Panc1 (cell line): ENCODE results near the gene ADCY7. TPM values are rescaled to one million over a fixed set of nuclear protein-coding genes. Genes with fewer than 3 reads are reported as not detected.

Experiments used
- ATAC-seq: fragments of 200-7000 bp; cut with Tn5 transposase; 2 replicates; pipeline ENCODE4 v1.9.1; 2020; ENCODE audit warnings: mild to moderate bottlenecking, moderate library complexity
- BruUV-seq: library from RNA; stranded (reverse); fragments of 400-500 nt; replicated peaks from 2 replicates; lab custom pipeline; 2021; lab: Mats Ljungman, UMichigan
- CTCF ChIA-PET: fragments of 300-600 bp; sonication (Branson Sonifier 250); formaldehyde crosslinking; loops from one replicate; lab custom pipeline; 2022; ENCODE audit warnings: antibody characterized with exemption; lab: Charles Lee
- POLR2A ChIA-PET: fragments of 300-600 bp; sonication (Branson Sonifier 250); formaldehyde crosslinking; loops from one replicate; lab custom pipeline; 2022; ENCODE audit warnings: antibody characterized with exemption; lab: Charles Lee
- DNase-seq: peaks from one replicate; pipeline ENCODE4 v3.0.0-alpha.2; 2010; ENCODE audit warnings: low read depth, low spot score
- H3K27ac ChIP-seq: 2 replicates; pipeline ENCODE4 v1.5.1; 2011; ENCODE audit warnings: mild to moderate bottlenecking, low read length, inconsistent platforms
- H3K27me3 ChIP-seq: fragments of 200-500 bp; sonication (Bioruptor generic); 2 replicates; pipeline ENCODE4 v1.6.0; 2014; ENCODE audit warnings: low read length, inconsistent platforms; ENCODE audit not compliant: control insufficient read depth, insufficient read depth
- H3K36me3 ChIP-seq: fragments of 200-500 bp; sonication (Bioruptor generic); 2 replicates; pipeline ENCODE4 v1.5.1; 2014; ENCODE audit warnings: inconsistent platforms, mild to moderate bottlenecking, low read length, moderate library complexity; ENCODE audit not compliant: control insufficient read depth, insufficient read depth
- H3K4me1 ChIP-seq: 2 replicates; pipeline ENCODE4 v1.5.1; 2011; ENCODE audit warnings: inconsistent platforms, mild to moderate bottlenecking, low read length, moderate library complexity; ENCODE audit not compliant: control insufficient read depth, insufficient read depth
- H3K4me3 ChIP-seq, 2 experiments: 2 replicates each; pipeline ENCODE4 v1.5.1; 2011 to 2012; ENCODE audit warnings: low read depth in 2 of 2, low read length in 2 of 2, mild to moderate bottlenecking in 2 of 2, inconsistent platforms in 1 of 2, moderate library complexity in 1 of 2
- H3K9me3 ChIP-seq: fragments of 200-500 bp; sonication (Bioruptor generic); 2 replicates; pipeline ENCODE4 v1.5.1; 2014; ENCODE audit warnings: low read depth, mild to moderate bottlenecking, inconsistent platforms, low read length, moderate library complexity; ENCODE audit not compliant: control insufficient read depth, insufficient read depth
- POLR2AphosphoS5 ChIP-seq: IDR thresholded peaks from 2 replicates; pipeline ENCODE4 v1.6.1; 2012; ENCODE audit warnings: mild to moderate bottlenecking, low read depth, low read length, moderate library complexity
- SIN3A ChIP-seq: IDR thresholded peaks from 2 replicates; pipeline ENCODE4 v1.6.1; 2012; ENCODE audit warnings: low read depth, mild to moderate bottlenecking, low read length, moderate library complexity, borderline replicate concordance; ENCODE audit not compliant: insufficient read depth
- TCF7L2 ChIP-seq: IDR thresholded peaks from 2 replicates; pipeline ENCODE4 v1.6.1; 2011; ENCODE audit warnings: mild to moderate bottlenecking, low read depth, low read length, inconsistent platforms
- in situ Hi-C: cut with HindIII; loops from 2 replicates; pipeline ENCODE4 v1.10.0; 2016; ENCODE audit warnings: low sequenced_read_pairs, low pct_unique_long_range_greater_than_20kb
- intact Hi-C: fragments of 100-400 bp; cut with micrococcal nuclease; formaldehyde crosslinking; loops from one replicate; pipeline ENCODE4 v1.10.0; 2022; ENCODE audit not compliant: unreplicated experiment
- microRNA-seq: library from miRNA; unstranded; fragments of <30 nt; microRNA quantifications from one replicate; pipeline ENCODE4 v1.1.0, GENCODE V29; 2020; ENCODE audit not compliant: unreplicated experiment
- total RNA-seq: library from RNA; stranded (reverse); gene quantifications from one replicate; pipeline ENCODE4 v1.2.1, GENCODE V29; 2021; ENCODE audit not compliant: unreplicated experiment
- TF ChIP-seq, protein P1 (sequence below): fragments of 450-650 bp; IDR thresholded peaks from 2 replicates; pipeline ENCODE4 v1.5.1; 2017; ENCODE audit warnings: mild to moderate bottlenecking
- TF ChIP-seq, protein P2 (sequence below), 2 experiments: IDR thresholded peaks; 2 replicates each; pipeline ENCODE4 v1.6.1; 2011 to 2012; ENCODE audit warnings: low read depth in 2 of 2, control low read depth in 1 of 2, low read length in 1 of 2, mild to moderate bottlenecking in 1 of 2, moderate library complexity in 1 of 2; ENCODE audit not compliant: insufficient read depth in 1 of 2

Gene ADCY7
- total RNA-seq, 1 experiment from 2014 or later, result 6.3 TPM

DNA sequence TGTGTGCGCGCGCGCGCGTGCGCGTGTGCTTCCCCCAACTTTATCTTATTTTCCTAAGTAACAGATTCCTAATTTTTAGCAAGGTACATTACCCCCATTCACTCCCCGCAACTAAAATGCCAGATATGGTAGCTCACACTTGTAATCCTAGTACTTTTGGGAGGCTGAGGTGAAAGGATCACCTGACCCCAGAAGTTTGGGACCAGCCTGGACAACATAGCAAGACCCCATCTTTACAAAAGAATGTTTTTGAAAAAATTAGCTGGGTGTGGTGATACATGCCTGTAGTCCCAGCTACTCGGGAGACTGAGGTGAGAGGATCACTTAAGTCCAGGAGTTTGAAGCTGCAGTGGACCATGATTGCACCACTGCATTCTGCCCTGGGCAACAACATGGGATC lies 97.3 kb downstream of the ADCY7 start:
- in situ Hi-C loops, result no loop called here
- POLR2A ChIA-PET, result interaction anchor here (0.7 kb wide), 1 partner anchor 303 kb away, joined by 3 read pairs; no protein-coding TSS in a partner anchor
- TF ChIP-seq TCF7L2, result no peak
- TF ChIP-seq, protein P1, sequence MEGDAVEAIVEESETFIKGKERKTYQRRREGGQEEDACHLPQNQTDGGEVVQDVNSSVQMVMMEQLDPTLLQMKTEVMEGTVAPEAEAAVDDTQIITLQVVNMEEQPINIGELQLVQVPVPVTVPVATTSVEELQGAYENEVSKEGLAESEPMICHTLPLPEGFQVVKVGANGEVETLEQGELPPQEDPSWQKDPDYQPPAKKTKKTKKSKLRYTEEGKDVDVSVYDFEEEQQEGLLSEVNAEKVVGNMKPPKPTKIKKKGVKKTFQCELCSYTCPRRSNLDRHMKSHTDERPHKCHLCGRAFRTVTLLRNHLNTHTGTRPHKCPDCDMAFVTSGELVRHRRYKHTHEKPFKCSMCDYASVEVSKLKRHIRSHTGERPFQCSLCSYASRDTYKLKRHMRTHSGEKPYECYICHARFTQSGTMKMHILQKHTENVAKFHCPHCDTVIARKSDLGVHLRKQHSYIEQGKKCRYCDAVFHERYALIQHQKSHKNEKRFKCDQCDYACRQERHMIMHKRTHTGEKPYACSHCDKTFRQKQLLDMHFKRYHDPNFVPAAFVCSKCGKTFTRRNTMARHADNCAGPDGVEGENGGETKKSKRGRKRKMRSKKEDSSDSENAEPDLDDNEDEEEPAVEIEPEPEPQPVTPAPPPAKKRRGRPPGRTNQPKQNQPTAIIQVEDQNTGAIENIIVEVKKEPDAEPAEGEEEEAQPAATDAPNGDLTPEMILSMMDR, result no peak
- intact Hi-C loops, result no loop called here
- no peak for ATAC-seq
- no TSS peak for BruUV-seq
- no peaks in the 10 kb centered on the region for H3K4me1 ChIP-seq
- DNase-seq, result no peak
- H3K36me3 ChIP-seq, result peaks cover 19% of the 10 kb centered on the region
- H3K27me3 ChIP-seq, result no peaks in the 10 kb centered on the region
- H3K4me3 ChIP-seq, result no peak overlapping the region
- CTCF ChIA-PET, result no interaction called here
- no peak overlapping the region for H3K27ac ChIP-seq
- no peaks in the 10 kb centered on the region for H3K9me3 ChIP-seq

DNA sequence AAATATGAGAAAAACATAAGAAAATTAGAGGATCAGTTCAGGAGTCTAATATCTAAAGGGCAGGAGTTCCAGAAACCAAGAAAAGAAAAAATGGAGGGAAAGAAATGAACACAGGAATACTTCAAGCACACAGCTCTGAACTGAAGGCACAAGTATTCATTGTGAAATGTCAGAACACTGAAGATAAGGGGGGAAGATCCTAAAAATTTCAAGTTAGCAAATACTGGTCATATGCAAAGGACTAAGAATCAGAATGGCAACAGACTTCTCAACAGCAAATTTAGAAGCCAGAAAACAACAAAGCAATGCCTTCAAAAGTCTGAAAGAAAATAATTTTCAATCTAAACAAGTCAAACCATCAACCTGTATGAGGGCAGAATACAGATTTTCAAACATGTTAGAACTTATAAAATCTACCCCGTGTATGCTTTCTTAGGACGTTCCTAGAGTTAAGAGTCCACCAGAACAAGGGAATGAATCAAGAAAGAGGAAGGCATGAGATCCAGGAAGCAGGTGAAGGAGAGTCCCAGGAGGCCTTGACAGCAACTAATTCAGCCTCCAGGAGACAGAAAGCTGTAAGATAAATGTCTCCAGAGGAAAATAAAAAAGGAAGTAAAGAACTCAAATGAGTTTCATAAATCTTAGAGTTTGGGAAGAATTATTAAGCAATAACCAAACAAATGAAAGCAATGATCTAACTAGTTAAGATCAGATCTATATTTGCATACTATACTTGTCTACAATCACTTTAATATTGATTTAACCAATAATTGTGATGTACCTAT lies 99.6 kb downstream of the ADCY7 start:
- no TSS peak for BruUV-seq
- H3K27ac ChIP-seq, result no peak overlapping the region
- no peaks in the 10 kb centered on the region for H3K27me3 ChIP-seq
- in situ Hi-C loops (no loop called here), intact Hi-C loops (no loop called here)
- CTCF ChIA-PET, result no interaction called here
- no peaks in the 10 kb centered on the region for H3K9me3 ChIP-seq
- TF ChIP-seq, protein P2, sequence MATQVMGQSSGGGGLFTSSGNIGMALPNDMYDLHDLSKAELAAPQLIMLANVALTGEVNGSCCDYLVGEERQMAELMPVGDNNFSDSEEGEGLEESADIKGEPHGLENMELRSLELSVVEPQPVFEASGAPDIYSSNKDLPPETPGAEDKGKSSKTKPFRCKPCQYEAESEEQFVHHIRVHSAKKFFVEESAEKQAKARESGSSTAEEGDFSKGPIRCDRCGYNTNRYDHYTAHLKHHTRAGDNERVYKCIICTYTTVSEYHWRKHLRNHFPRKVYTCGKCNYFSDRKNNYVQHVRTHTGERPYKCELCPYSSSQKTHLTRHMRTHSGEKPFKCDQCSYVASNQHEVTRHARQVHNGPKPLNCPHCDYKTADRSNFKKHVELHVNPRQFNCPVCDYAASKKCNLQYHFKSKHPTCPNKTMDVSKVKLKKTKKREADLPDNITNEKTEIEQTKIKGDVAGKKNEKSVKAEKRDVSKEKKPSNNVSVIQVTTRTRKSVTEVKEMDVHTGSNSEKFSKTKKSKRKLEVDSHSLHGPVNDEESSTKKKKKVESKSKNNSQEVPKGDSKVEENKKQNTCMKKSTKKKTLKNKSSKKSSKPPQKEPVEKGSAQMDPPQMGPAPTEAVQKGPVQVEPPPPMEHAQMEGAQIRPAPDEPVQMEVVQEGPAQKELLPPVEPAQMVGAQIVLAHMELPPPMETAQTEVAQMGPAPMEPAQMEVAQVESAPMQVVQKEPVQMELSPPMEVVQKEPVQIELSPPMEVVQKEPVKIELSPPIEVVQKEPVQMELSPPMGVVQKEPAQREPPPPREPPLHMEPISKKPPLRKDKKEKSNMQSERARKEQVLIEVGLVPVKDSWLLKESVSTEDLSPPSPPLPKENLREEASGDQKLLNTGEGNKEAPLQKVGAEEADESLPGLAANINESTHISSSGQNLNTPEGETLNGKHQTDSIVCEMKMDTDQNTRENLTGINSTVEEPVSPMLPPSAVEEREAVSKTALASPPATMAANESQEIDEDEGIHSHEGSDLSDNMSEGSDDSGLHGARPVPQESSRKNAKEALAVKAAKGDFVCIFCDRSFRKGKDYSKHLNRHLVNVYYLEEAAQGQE (IDR thresholded peaks at IDR 0.05; ENCODE audit: insufficient read depth in 1 of 2, low read depth in 2 of 2, low read length in 1 of 2), result no peak
- TF ChIP-seq SIN3A, result no peak
- TF ChIP-seq POLR2AphosphoS5, result no peak
- no peak for TF ChIP-seq TCF7L2
- TF ChIP-seq, protein P1, result no peak
- H3K4me1 ChIP-seq, result no peaks in the 10 kb centered on the region
- ATAC-seq (no peak), DNase-seq (no peak)
- POLR2A ChIA-PET, result no interaction called here
- peaks cover 10% of the 10 kb centered on the region for H3K36me3 ChIP-seq
- no peak overlapping the region for H3K4me3 ChIP-seq

Small RNAs within 50 kb of the gene (microRNA-seq; reads per million reads assigned to microRNA genes)
- gene MIR6771, result not detected

Other genes with a start within 250 kb of the ADCY7 start
- gene CNEP1R1, start 241.3 kb upstream of the ADCY7 start, total RNA-seq, result 22.0 TPM
- 18.6 TPM for gene HEATR3, start 200.6 kb upstream of the ADCY7 start, total RNA-seq
- gene TENT4B, start 113.2 kb upstream of the ADCY7 start, total RNA-seq, result 9.7 TPM
- 45.6 TPM for gene BRD7, start 102.4 kb downstream of the ADCY7 start, total RNA-seq